ENCODE results near the gene DCDC2C. TPM values are rescaled to one million over a fixed set of nuclear protein-coding genes. Genes with fewer than 3 reads are reported as not detected.

The DCDC2C gene
- total RNA-seq, 1 experiment from 2014 or later = not detected

GRCh38 chr2:3743951-3744555 lies 40.7 kb downstream of the DCDC2C start:
- no peak for DNase-seq (ENCODE audit: low read depth, low spot score)

GRCh38 chr2:3745920-3746319 lies 42.5 kb downstream of the DCDC2C start:
- H3K27me3 ChIP-seq (ENCODE audit: control insufficient read depth, insufficient read depth, low read length) = peaks cover 2% of the 10 kb centered on the region; the same call in 1 of the 2 replicates
- H3K9me3 ChIP-seq (ENCODE audit: control insufficient read depth, insufficient read depth, low read depth, low read length) = no peaks in the 10 kb centered on the region
- in situ Hi-C loops (cut with HindIII; ENCODE audit: low pct_unique_long_range_greater_than_20kb, low sequenced_read_pairs) = no loop called here
- H3K4me1 ChIP-seq (ENCODE audit: control insufficient read depth, insufficient read depth, low read length) = no peaks in the 10 kb centered on the region
- BruUV-seq (replicated peaks) = no TSS peak
- DNase-seq (ENCODE audit: low read depth, low spot score) = no peak
- no peak overlapping the region for H3K4me3 ChIP-seq (ENCODE audit: low read depth in 2 of 2, low read length in 2 of 2)
- TF ChIP-seq CTCF (IDR thresholded peaks at IDR 0.05) = no peak
- TF ChIP-seq TCF7L2 (IDR thresholded peaks at IDR 0.05; ENCODE audit: low read depth, low read length) = no peak
- no peak for TF ChIP-seq POLR2AphosphoS5 (IDR thresholded peaks at IDR 0.05; ENCODE audit: low read depth, low read length)
- no peak for TF ChIP-seq REST (IDR thresholded peaks at IDR 0.05; ENCODE audit: insufficient read depth in 1 of 2, low read depth in 2 of 2, low read length in 1 of 2)
- TF ChIP-seq SIN3A (IDR thresholded peaks at IDR 0.05; ENCODE audit: borderline replicate concordance, insufficient read depth, low read depth, low read length) = no peak
- ChIA-PET POLR2A (no interaction called here), CTCF (no interaction called here)
- no peak overlapping the region for H3K27ac ChIP-seq (ENCODE audit: low read length)
- ATAC-seq = no peak
- H3K36me3 ChIP-seq (ENCODE audit: control insufficient read depth, insufficient read depth, low read length) = no peaks in the 10 kb centered on the region
- intact Hi-C loops (cut with micrococcal nuclease; ENCODE audit: unreplicated experiment) = no loop called here

More at GRCh38 chr2:3743951-3744555, 40.7 kb downstream of the DCDC2C start:
- no peak for ATAC-seq
- ChIA-PET POLR2A (no interaction called here), CTCF (no interaction called here)
- Histone ChIP-seq H3K4me3 (ENCODE audit: low read depth in 2 of 2, low read length in 2 of 2) (no peak overlapping the region), H3K36me3 (ENCODE audit: control insufficient read depth, insufficient read depth, low read length) (no peaks in the 10 kb centered on the region; the same call in 1 of the 2 replicates), H3K4me1 (ENCODE audit: control insufficient read depth, insufficient read depth, low read length) (no peaks in the 10 kb centered on the region), H3K27me3 (ENCODE audit: control insufficient read depth, insufficient read depth, low read length) (peaks cover 2% of the 10 kb centered on the region; the same call in 1 of the 2 replicates), H3K9me3 (ENCODE audit: control insufficient read depth, insufficient read depth, low read depth, low read length) (no peaks in the 10 kb centered on the region), H3K27ac (ENCODE audit: low read length) (no peak overlapping the region)
- TF ChIP-seq CTCF (IDR thresholded peaks at IDR 0.05) (no peak), POLR2AphosphoS5 (IDR thresholded peaks at IDR 0.05; ENCODE audit: low read depth, low read length) (no peak), REST (IDR thresholded peaks at IDR 0.05; ENCODE audit: insufficient read depth in 1 of 2, low read depth in 2 of 2, low read length in 1 of 2) (no peak), SIN3A (IDR thresholded peaks at IDR 0.05; ENCODE audit: borderline replicate concordance, insufficient read depth, low read depth, low read length) (no peak), TCF7L2 (IDR thresholded peaks at IDR 0.05; ENCODE audit: low read depth, low read length) (no peak)
- intact Hi-C loops (cut with micrococcal nuclease; ENCODE audit: unreplicated experiment) = no loop called here
- in situ Hi-C loops (cut with HindIII; ENCODE audit: low pct_unique_long_range_greater_than_20kb, low sequenced_read_pairs) = no loop called here
- no TSS peak for BruUV-seq (replicated peaks)

All from Panc1 (cell line).